ENCODE results near the gene CACTIN. TPM values are rescaled to one million over a fixed set of nuclear protein-coding genes. Genes with fewer than 3 reads are reported as not detected.
"Not testable (repeated sequence)": the region's sequence is repeated elsewhere in the genome, so short reads cannot be mapped to it uniquely, and the experiment has no call there.

CACTIN gene
- total and polyA plus RNA-seq, 5 donors from 2014 or later = 2.9 to 32.7 (median 9.1) TPM

GRCh38 chr19:3653865-3654513 is 27.4 kb upstream of the CACTIN start:
- ATAC-seq (ENCODE audit: low read depth in 2 of 2) (no peak), DNase-seq (no peak)
- Mint-ChIP-seq H3K36me3 (peaks cover 10% of the 10 kb centered on the region), H3K4me1 (no peaks in the 10 kb centered on the region), H3K4me3 (no peak overlapping the region), H3K27me3 (no peaks in the 10 kb centered on the region), H3K27ac (no peak overlapping the region), H3K9me3 (no peaks in the 10 kb centered on the region)
- Histone ChIP-seq H3K4me1 (ENCODE audit: control insufficient read depth, insufficient read depth, low read length, poor library complexity, severe bottlenecking) (no peaks in the 10 kb centered on the region), H3K36me3 (ENCODE audit: control insufficient read depth, insufficient read depth, low read length) (peaks cover 15% of the 10 kb centered on the region), H3K27me3 (ENCODE audit: control insufficient read depth, insufficient read depth, low read length) (no peaks in the 10 kb centered on the region), H3K27ac (ENCODE audit: insufficient read depth, low read length, poor library complexity, severe bottlenecking) (no peak overlapping the region), H3K4me3 (ENCODE audit: low read depth, low read length) (no peak overlapping the region), H3K9me3 (ENCODE audit: control insufficient read depth in 2 of 2, low read length in 2 of 2) (no peaks in the 10 kb centered on the region)

- Mint-ChIP-seq H3K27me3 (no peaks in the 10 kb centered on the region), H3K4me1 (no peaks in the 10 kb centered on the region)
Measured at GRCh38 chr19:3653081-3653795, 26.6 kb upstream of the CACTIN start.

GRCh38 chr19:3652422-3652821 is 25.8 kb upstream of the CACTIN start:
- DNase-seq (no peak), ATAC-seq (ENCODE audit: low read depth in 2 of 2) (no peak)
- Histone ChIP-seq H3K4me1 (ENCODE audit: control insufficient read depth, insufficient read depth, low read length, poor library complexity, severe bottlenecking) (no peaks in the 10 kb centered on the region), H3K36me3 (ENCODE audit: control insufficient read depth, insufficient read depth, low read length) (peaks cover 14% of the 10 kb centered on the region), H3K9me3 (ENCODE audit: control insufficient read depth in 2 of 2, low read length in 2 of 2) (no peaks in the 10 kb centered on the region), H3K27me3 (ENCODE audit: control insufficient read depth, insufficient read depth, low read length) (no peaks in the 10 kb centered on the region), H3K4me3 (ENCODE audit: low read depth, low read length) (no peak overlapping the region), H3K27ac (ENCODE audit: insufficient read depth, low read length, poor library complexity, severe bottlenecking) (no peak overlapping the region)
- Mint-ChIP-seq H3K36me3 (peaks cover 6% of the 10 kb centered on the region), H3K9me3 (no peaks in the 10 kb centered on the region), H3K27ac (no peak overlapping the region), H3K4me1 (no peaks in the 10 kb centered on the region), H3K27me3 (no peaks in the 10 kb centered on the region), H3K4me3 (no peak overlapping the region)

More at GRCh38 chr19:3653081-3653795, 26.6 kb upstream of the CACTIN start:
- Histone ChIP-seq H3K36me3 (ENCODE audit: control insufficient read depth, insufficient read depth, low read length) (peaks cover 14% of the 10 kb centered on the region), H3K4me3 (ENCODE audit: low read depth, low read length) (no peak overlapping the region), H3K9me3 (ENCODE audit: control insufficient read depth in 2 of 2, low read length in 2 of 2) (no peaks in the 10 kb centered on the region), H3K4me1 (ENCODE audit: control insufficient read depth, insufficient read depth, low read length, poor library complexity, severe bottlenecking) (no peaks in the 10 kb centered on the region), H3K27me3 (ENCODE audit: control insufficient read depth, insufficient read depth, low read length) (no peaks in the 10 kb centered on the region), H3K27ac (ENCODE audit: insufficient read depth, low read length, poor library complexity, severe bottlenecking) (no peak overlapping the region)
- Mint-ChIP-seq H3K27ac (no peak overlapping the region), H3K9me3 (no peaks in the 10 kb centered on the region), H3K36me3 (peaks cover 10% of the 10 kb centered on the region), H3K4me3 (no peak overlapping the region)
- no peak for ATAC-seq (ENCODE audit: low read depth in 2 of 2)
- DNase-seq = no peak

GRCh38 chr19:3651684-3652083 is 25.1 kb upstream of the CACTIN start:
- Mint-ChIP-seq H3K27ac (no peak overlapping the region), H3K4me1 (no peaks in the 10 kb centered on the region), H3K27me3 (no peaks in the 10 kb centered on the region), H3K36me3 (no peaks in the 10 kb centered on the region), H3K9me3 (no peaks in the 10 kb centered on the region), H3K4me3 (no peak overlapping the region)
- Histone ChIP-seq H3K27ac (ENCODE audit: insufficient read depth, low read length, poor library complexity, severe bottlenecking) (no peak overlapping the region), H3K9me3 (ENCODE audit: control insufficient read depth in 2 of 2, low read length in 2 of 2) (no peaks in the 10 kb centered on the region), H3K4me1 (ENCODE audit: control insufficient read depth, insufficient read depth, low read length, poor library complexity, severe bottlenecking) (no peaks in the 10 kb centered on the region), H3K36me3 (ENCODE audit: control insufficient read depth, insufficient read depth, low read length) (peaks cover 10% of the 10 kb centered on the region), H3K27me3 (ENCODE audit: control insufficient read depth, insufficient read depth, low read length) (no peaks in the 10 kb centered on the region), H3K4me3 (ENCODE audit: low read depth, low read length) (no peak overlapping the region)
- DNase-seq = no peak
- no peak for ATAC-seq (ENCODE audit: low read depth in 2 of 2)

- Mint-ChIP-seq H3K4me3 (no peak overlapping the region), H3K4me1 (no peaks in the 10 kb centered on the region), H3K9me3 (no peaks in the 10 kb centered on the region), H3K36me3 (no peaks in the 10 kb centered on the region), H3K27me3 (no peaks in the 10 kb centered on the region), H3K27ac (no peak overlapping the region)
- Histone ChIP-seq H3K4me3 (ENCODE audit: low read depth, low read length) (no peak overlapping the region), H3K4me1 (ENCODE audit: control insufficient read depth, insufficient read depth, low read length, poor library complexity, severe bottlenecking) (no peaks in the 10 kb centered on the region), H3K9me3 (ENCODE audit: control insufficient read depth in 2 of 2, low read length in 2 of 2) (no peaks in the 10 kb centered on the region), H3K27ac (ENCODE audit: insufficient read depth, low read length, poor library complexity, severe bottlenecking) (no peak overlapping the region), H3K36me3 (ENCODE audit: control insufficient read depth, insufficient read depth, low read length) (peaks cover 8% of the 10 kb centered on the region), H3K27me3 (ENCODE audit: control insufficient read depth, insufficient read depth, low read length) (no peaks in the 10 kb centered on the region)
- DNase-seq (no peak), ATAC-seq (ENCODE audit: low read depth in 2 of 2) (no peak)
Measured at GRCh38 chr19:3649888-3650287, 23.3 kb upstream of the CACTIN start.

- Histone ChIP-seq H3K4me3 (ENCODE audit: low read depth, low read length) (no peak overlapping the region), H3K27ac (ENCODE audit: insufficient read depth, low read length, poor library complexity, severe bottlenecking) (no peak overlapping the region), H3K4me1 (ENCODE audit: control insufficient read depth, insufficient read depth, low read length, poor library complexity, severe bottlenecking) (no peaks in the 10 kb centered on the region), H3K27me3 (ENCODE audit: control insufficient read depth, insufficient read depth, low read length) (no peaks in the 10 kb centered on the region), H3K36me3 (ENCODE audit: control insufficient read depth, insufficient read depth, low read length) (peaks cover 8% of the 10 kb centered on the region), H3K9me3 (ENCODE audit: control insufficient read depth in 2 of 2, low read length in 2 of 2) (no peaks in the 10 kb centered on the region)
- no peaks in the 10 kb centered on the region for H3K36me3 Mint-ChIP-seq
- H3K27ac Mint-ChIP-seq = no peak overlapping the region
- no peak overlapping the region for H3K4me3 Mint-ChIP-seq
- DNase-seq (no peak), ATAC-seq (ENCODE audit: low read depth in 2 of 2) (no peak)
- H3K9me3 Mint-ChIP-seq = no peaks in the 10 kb centered on the region
- no peaks in the 10 kb centered on the region for H3K4me1 Mint-ChIP-seq
- no peaks in the 10 kb centered on the region for H3K27me3 Mint-ChIP-seq
Measured at GRCh38 chr19:3648037-3648905, 21.7 kb upstream of the CACTIN start.

- not testable (repeated sequence) for H3K4me1 Mint-ChIP-seq; H3K4me3 ChIP-seq (ENCODE audit: low read depth, low read length); H3K9me3 ChIP-seq (ENCODE audit: control insufficient read depth in 2 of 2, low read length in 2 of 2); H3K9me3 Mint-ChIP-seq; H3K36me3 ChIP-seq (ENCODE audit: control insufficient read depth, insufficient read depth, low read length); H3K36me3 Mint-ChIP-seq; H3K4me1 ChIP-seq (ENCODE audit: control insufficient read depth, insufficient read depth, low read length, poor library complexity, severe bottlenecking); ATAC-seq (ENCODE audit: low read depth in 2 of 2); H3K27me3 ChIP-seq (ENCODE audit: control insufficient read depth, insufficient read depth, low read length); H3K4me3 Mint-ChIP-seq; H3K27me3 Mint-ChIP-seq; H3K27ac Mint-ChIP-seq; H3K27ac ChIP-seq (ENCODE audit: insufficient read depth, low read length, poor library complexity, severe bottlenecking); DNase-seq
Measured at GRCh38 chr19:3647102-3647501, 20.5 kb upstream of the CACTIN start.
